ENCODE results near the gene TMEM39B.
"Not testable (repeated sequence)": the region's sequence is repeated elsewhere in the genome, so short reads cannot be mapped to it uniquely, and the experiment has no call there.

TMEM39B gene

GRCh38 chr1:32137111-32137510 lies 64.4 kb downstream of the TMEM39B start:
- H4K20me1 ChIP-seq (ENCODE audit: insufficient read depth, low read length), result no peaks in the 10 kb centered on the region; the same call in 1 of the 2 replicates
- no peaks in the 10 kb centered on the region for H3K9me3 ChIP-seq (replicated peaks; ENCODE audit: insufficient read depth, low read length)
- H3K9ac ChIP-seq (ENCODE audit: low read length), result no peak overlapping the region
- H3K27ac ChIP-seq (ENCODE audit: low read length), result no peak overlapping the region
- H3K4me1 ChIP-seq (ENCODE audit: low read length), result no peaks in the 10 kb centered on the region
- H3K4me2 ChIP-seq (ENCODE audit: low read depth, low read length), result no peak overlapping the region
- no peak for DNase-seq
- H3K9me2 ChIP-seq (replicated peaks; ENCODE audit: insufficient read depth, low read length), result no peaks in the 10 kb centered on the region
- H3K36me3 ChIP-seq (replicated peaks; ENCODE audit: insufficient read depth, low read length), result no peaks in the 10 kb centered on the region
- no peak overlapping the region for H2AFZ ChIP-seq (ENCODE audit: low read length)
- peaks cover 91% of the 10 kb centered on the region for H3K79me2 ChIP-seq (ENCODE audit: low read length)
- no peak overlapping the region for H3K4me3 ChIP-seq (ENCODE audit: low read length)
- no peaks in the 10 kb centered on the region for H3F3A ChIP-seq (ENCODE audit: insufficient read depth, low read length)
- TF ChIP-seq EZH2phosphoT487 (IDR thresholded peaks at IDR 0.05; ENCODE audit: low read length), result no peak
- TF ChIP-seq CTCF (IDR thresholded peaks at IDR 0.05; ENCODE audit: low read length), result no peak
- no peak for TF ChIP-seq EZH2 (optimal IDR thresholded peaks at IDR 0.05; ENCODE audit: low read depth, low read length)
- H3K27me3 ChIP-seq (replicated peaks; ENCODE audit: insufficient read depth, low read length), result no peaks in the 10 kb centered on the region

GRCh38 chr1:32138965-32139364 lies 66.2 kb downstream of the TMEM39B start:
- Histone ChIP-seq H3K27ac (ENCODE audit: low read length) (no peak overlapping the region), H3K4me3 (ENCODE audit: low read length) (no peak overlapping the region), H4K20me1 (ENCODE audit: insufficient read depth, low read length) (peaks cover 4% of the 10 kb centered on the region; the same call in 1 of the 2 replicates), H3K27me3 (replicated peaks; ENCODE audit: insufficient read depth, low read length) (no peaks in the 10 kb centered on the region), H3K4me2 (ENCODE audit: low read depth, low read length) (no peak overlapping the region), H3K9me3 (replicated peaks; ENCODE audit: insufficient read depth, low read length) (no peaks in the 10 kb centered on the region), H3K79me2 (ENCODE audit: low read length) (peaks cover 93% of the 10 kb centered on the region), H2AFZ (ENCODE audit: low read length) (no peak overlapping the region), H3F3A (ENCODE audit: insufficient read depth, low read length) (no peaks in the 10 kb centered on the region), H3K9me2 (replicated peaks; ENCODE audit: insufficient read depth, low read length) (no peaks in the 10 kb centered on the region), H3K9ac (ENCODE audit: low read length) (no peak overlapping the region), H3K36me3 (replicated peaks; ENCODE audit: insufficient read depth, low read length) (no peaks in the 10 kb centered on the region), H3K4me1 (ENCODE audit: low read length) (no peaks in the 10 kb centered on the region)
- DNase-seq, result no peak
- TF ChIP-seq EZH2phosphoT487 (IDR thresholded peaks at IDR 0.05; ENCODE audit: low read length) (no peak), EZH2 (optimal IDR thresholded peaks at IDR 0.05; ENCODE audit: low read depth, low read length) (no peak), CTCF (IDR thresholded peaks at IDR 0.05; ENCODE audit: low read length) (no peak)

- peaks cover 93% of the 10 kb centered on the region for H3K79me2 ChIP-seq (ENCODE audit: low read length)
- H3K36me3 ChIP-seq (replicated peaks; ENCODE audit: insufficient read depth, low read length), result no peaks in the 10 kb centered on the region
- H3K9me3 ChIP-seq (replicated peaks; ENCODE audit: insufficient read depth, low read length), result no peaks in the 10 kb centered on the region
- no peak overlapping the region for H3K9ac ChIP-seq (ENCODE audit: low read length)
- no peaks in the 10 kb centered on the region for H3K4me1 ChIP-seq (ENCODE audit: low read length)
- H3K4me2 ChIP-seq (ENCODE audit: low read depth, low read length), result no peak overlapping the region
- peaks cover 7% of the 10 kb centered on the region; the same call in 1 of the 2 replicates for H4K20me1 ChIP-seq (ENCODE audit: insufficient read depth, low read length)
- no peak for DNase-seq
- no peak overlapping the region for H2AFZ ChIP-seq (ENCODE audit: low read length)
- no peaks in the 10 kb centered on the region for H3K9me2 ChIP-seq (replicated peaks; ENCODE audit: insufficient read depth, low read length)
- no peaks in the 10 kb centered on the region for H3K27me3 ChIP-seq (replicated peaks; ENCODE audit: insufficient read depth, low read length)
- H3F3A ChIP-seq (ENCODE audit: insufficient read depth, low read length), result no peaks in the 10 kb centered on the region
- no peak overlapping the region for H3K4me3 ChIP-seq (ENCODE audit: low read length)
- TF ChIP-seq CTCF (IDR thresholded peaks at IDR 0.05; ENCODE audit: low read length) (no peak), EZH2phosphoT487 (IDR thresholded peaks at IDR 0.05; ENCODE audit: low read length) (no peak), EZH2 (optimal IDR thresholded peaks at IDR 0.05; ENCODE audit: low read depth, low read length) (no peak)
- H3K27ac ChIP-seq (ENCODE audit: low read length), result no peak overlapping the region
Measured at GRCh38 chr1:32142446-32143301, 69.9 kb downstream of the TMEM39B start.

- H3K4me1 ChIP-seq (ENCODE audit: low read length); H3K4me2 ChIP-seq (ENCODE audit: low read depth, low read length); H2AFZ ChIP-seq (ENCODE audit: low read length); H4K20me1 ChIP-seq (ENCODE audit: insufficient read depth, low read length); H3K4me3 ChIP-seq (ENCODE audit: low read length); H3F3A ChIP-seq (ENCODE audit: insufficient read depth, low read length); H3K27me3 ChIP-seq (replicated peaks; ENCODE audit: insufficient read depth, low read length); H3K36me3 ChIP-seq (replicated peaks; ENCODE audit: insufficient read depth, low read length); H3K27ac ChIP-seq (ENCODE audit: low read length); H3K9ac ChIP-seq (ENCODE audit: low read length); DNase-seq; H3K9me2 ChIP-seq (replicated peaks; ENCODE audit: insufficient read depth, low read length); H3K9me3 ChIP-seq (replicated peaks; ENCODE audit: insufficient read depth, low read length): not testable (repeated sequence)
- H3K79me2 ChIP-seq (ENCODE audit: low read length), result peaks cover 95% of the 10 kb centered on the region
Measured at GRCh38 chr1:32143302-32143695, 70.6 kb downstream of the TMEM39B start.

Data from MM.1S (cell line).